ENCODE results near the gene OSBPL2.

GRCh38 chr20:62208061-62208794, 30.1 kb upstream of the OSBPL2 start:
- TF ChIP-seq, protein P1, sequence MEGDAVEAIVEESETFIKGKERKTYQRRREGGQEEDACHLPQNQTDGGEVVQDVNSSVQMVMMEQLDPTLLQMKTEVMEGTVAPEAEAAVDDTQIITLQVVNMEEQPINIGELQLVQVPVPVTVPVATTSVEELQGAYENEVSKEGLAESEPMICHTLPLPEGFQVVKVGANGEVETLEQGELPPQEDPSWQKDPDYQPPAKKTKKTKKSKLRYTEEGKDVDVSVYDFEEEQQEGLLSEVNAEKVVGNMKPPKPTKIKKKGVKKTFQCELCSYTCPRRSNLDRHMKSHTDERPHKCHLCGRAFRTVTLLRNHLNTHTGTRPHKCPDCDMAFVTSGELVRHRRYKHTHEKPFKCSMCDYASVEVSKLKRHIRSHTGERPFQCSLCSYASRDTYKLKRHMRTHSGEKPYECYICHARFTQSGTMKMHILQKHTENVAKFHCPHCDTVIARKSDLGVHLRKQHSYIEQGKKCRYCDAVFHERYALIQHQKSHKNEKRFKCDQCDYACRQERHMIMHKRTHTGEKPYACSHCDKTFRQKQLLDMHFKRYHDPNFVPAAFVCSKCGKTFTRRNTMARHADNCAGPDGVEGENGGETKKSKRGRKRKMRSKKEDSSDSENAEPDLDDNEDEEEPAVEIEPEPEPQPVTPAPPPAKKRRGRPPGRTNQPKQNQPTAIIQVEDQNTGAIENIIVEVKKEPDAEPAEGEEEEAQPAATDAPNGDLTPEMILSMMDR (conservative IDR thresholded peaks at IDR 0.05; ENCODE audit: low read depth in 2 of 2), result no peak
- TF ChIP-seq JUNB (IDR thresholded peaks at IDR 0.05; ENCODE audit: unreplicated experiment) (no peak), POLR2AphosphoS5 (IDR thresholded peaks at IDR 0.05; ENCODE audit: low read depth) (no peak)

Measured in GM23338 (cell line).